Esophagus muscularis mucosa (tissue), 4 donors: ENCODE measurements around the gene STAT3.

Experiments
- EP300 ChIP-seq: sonication (generic); formaldehyde crosslinking; IDR thresholded peaks from one replicate; pipeline ENCODE4 v1.6.1; 2017; ENCODE audit warnings: antibody characterized with exemption
- POLR2A ChIP-seq: fragments of 450-650 bp; IDR thresholded peaks from one replicate; pipeline ENCODE4 v1.6.1; 2017; ENCODE audit warnings: antibody characterized with exemption, moderate library complexity, mild to moderate bottlenecking, low read depth
- POLR2AphosphoS5 ChIP-seq, 2 donors: sonication (generic); formaldehyde crosslinking; IDR thresholded peaks; one replicate each; pipeline ENCODE4 v1.6.1; 2017; ENCODE audit warnings: antibody characterized with exemption in 2 of 2
- TF ChIP-seq, protein P1 (sequence below), 3 experiments: fragments of 200-600 bp in 2 of 3; fragments of 450-650 bp in 1 of 3; sonication (generic) in 2 of 3; IDR thresholded peaks; one replicate each; pipeline ENCODE4 v1.5.1; 2017 to 2019; ENCODE audit warnings: antibody characterized with exemption in 3 of 3, mild to moderate bottlenecking in 2 of 3, moderate library complexity in 1 of 3

GRCh38 chr17:42282478-42283080, 105.7 kb downstream of the STAT3 start:
- TF ChIP-seq, protein P1, sequence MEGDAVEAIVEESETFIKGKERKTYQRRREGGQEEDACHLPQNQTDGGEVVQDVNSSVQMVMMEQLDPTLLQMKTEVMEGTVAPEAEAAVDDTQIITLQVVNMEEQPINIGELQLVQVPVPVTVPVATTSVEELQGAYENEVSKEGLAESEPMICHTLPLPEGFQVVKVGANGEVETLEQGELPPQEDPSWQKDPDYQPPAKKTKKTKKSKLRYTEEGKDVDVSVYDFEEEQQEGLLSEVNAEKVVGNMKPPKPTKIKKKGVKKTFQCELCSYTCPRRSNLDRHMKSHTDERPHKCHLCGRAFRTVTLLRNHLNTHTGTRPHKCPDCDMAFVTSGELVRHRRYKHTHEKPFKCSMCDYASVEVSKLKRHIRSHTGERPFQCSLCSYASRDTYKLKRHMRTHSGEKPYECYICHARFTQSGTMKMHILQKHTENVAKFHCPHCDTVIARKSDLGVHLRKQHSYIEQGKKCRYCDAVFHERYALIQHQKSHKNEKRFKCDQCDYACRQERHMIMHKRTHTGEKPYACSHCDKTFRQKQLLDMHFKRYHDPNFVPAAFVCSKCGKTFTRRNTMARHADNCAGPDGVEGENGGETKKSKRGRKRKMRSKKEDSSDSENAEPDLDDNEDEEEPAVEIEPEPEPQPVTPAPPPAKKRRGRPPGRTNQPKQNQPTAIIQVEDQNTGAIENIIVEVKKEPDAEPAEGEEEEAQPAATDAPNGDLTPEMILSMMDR (IDR thresholded peaks at IDR 0.05) = no peak
- TF ChIP-seq POLR2A (no peak), EP300 (no peak), POLR2AphosphoS5 (IDR thresholded peaks at IDR 0.05) (no peak)
